ENCODE results near the gene TMX1. TPM values are rescaled to one million over a fixed set of nuclear protein-coding genes. Genes with fewer than 3 reads are reported as not detected.

The TMX1 gene
- total RNA-seq, 2 donors from 2014 or later = 15.5 to 17.9 TPM

GRCh38 chr14:51246032-51246431 lies 6.0 kb downstream of the TMX1 start:
- intact Hi-C loops (cut with DNase I) = no loop called here
- TF ChIP-seq POLR2A (IDR thresholded peaks at IDR 0.05) (no peak), CTCF (IDR thresholded peaks at IDR 0.05) (no peak)
- Histone ChIP-seq H3K27ac (no peak overlapping the region), H3K4me3 (no peak overlapping the region), H3K27me3 (no peaks in the 10 kb centered on the region), H3K4me1 (peaks cover 17% of the 10 kb centered on the region), H3K9me3 (no peaks in the 10 kb centered on the region), H3K36me3 (replicated peaks in 1 of 2; ENCODE audit: insufficient read depth in 1 of 2, low read depth in 2 of 2) (peaks cover 0 to 4% of the 10 kb centered on the region in 2 donors)
- DNase-seq = no peak
- ATAC-seq = no peak
- WGBS, 2 donors = 68 to 78% methylated on average over 4 of the region's 4 CpGs

GRCh38 chr14:51248016-51248987 lies 8.3 kb downstream of the TMX1 start:
- Histone ChIP-seq H3K4me3 (no peak overlapping the region), H3K4me1 (no peaks in the 10 kb centered on the region), H3K27me3 (no peaks in the 10 kb centered on the region), H3K36me3 (replicated peaks in 1 of 2; ENCODE audit: insufficient read depth in 1 of 2, low read depth in 2 of 2) (peaks cover 0 to 6% of the 10 kb centered on the region in 2 donors), H3K9me3 (no peaks in the 10 kb centered on the region), H3K27ac (no peak overlapping the region)
- TF ChIP-seq CTCF (IDR thresholded peaks at IDR 0.05) (no peak), POLR2A (IDR thresholded peaks at IDR 0.05) (no peak)
- no peak for ATAC-seq
- 73 to 82% methylated on average over 4 of the region's 4 CpGs for WGBS, 2 donors
- intact Hi-C loops (cut with DNase I) = no loop called here
- peak in 2 of 4 donors; percentile 6 to 14 for DNase-seq

- Histone ChIP-seq H3K36me3 (replicated peaks in 1 of 2; ENCODE audit: insufficient read depth in 1 of 2, low read depth in 2 of 2) (peaks cover 0 to 6% of the 10 kb centered on the region in 2 donors), H3K27ac (no peak overlapping the region), H3K4me1 (no peaks in the 10 kb centered on the region), H3K4me3 (no peak overlapping the region), H3K27me3 (no peaks in the 10 kb centered on the region), H3K9me3 (no peaks in the 10 kb centered on the region)
- DNase-seq = no peak
- ATAC-seq = no peak
- no peak for TF ChIP-seq POLR2A (IDR thresholded peaks at IDR 0.05)
- TF ChIP-seq CTCF (IDR thresholded peaks at IDR 0.05) = no peak
- WGBS, 2 donors = 75 to 78% methylated on average over 4 of the region's 4 CpGs
- intact Hi-C loops (cut with DNase I) = no loop called here
Observed at GRCh38 chr14:51251486-51251885, 11.4 kb downstream of the TMX1 start.

GRCh38 chr14:51253880-51254279 lies 13.8 kb downstream of the TMX1 start:
- no peak for TF ChIP-seq POLR2A (IDR thresholded peaks at IDR 0.05)
- TF ChIP-seq CTCF (IDR thresholded peaks at IDR 0.05) = no peak
- intact Hi-C loops (cut with DNase I) = no loop called here
- ATAC-seq (no peak), DNase-seq (no peak)
- H3K4me3 ChIP-seq = no peak overlapping the region
- no peaks in the 10 kb centered on the region for H3K4me1 ChIP-seq
- H3K27me3 ChIP-seq = no peaks in the 10 kb centered on the region
- no peaks in the 10 kb centered on the region for H3K9me3 ChIP-seq
- H3K36me3 ChIP-seq (replicated peaks in 1 of 2; ENCODE audit: insufficient read depth in 1 of 2, low read depth in 2 of 2) = peaks cover 0 to 6% of the 10 kb centered on the region in 2 donors
- no peak overlapping the region for H3K27ac ChIP-seq
